Measurements from ENCODE around the gene PCNX2.

PCNX2 gene

DNA sequence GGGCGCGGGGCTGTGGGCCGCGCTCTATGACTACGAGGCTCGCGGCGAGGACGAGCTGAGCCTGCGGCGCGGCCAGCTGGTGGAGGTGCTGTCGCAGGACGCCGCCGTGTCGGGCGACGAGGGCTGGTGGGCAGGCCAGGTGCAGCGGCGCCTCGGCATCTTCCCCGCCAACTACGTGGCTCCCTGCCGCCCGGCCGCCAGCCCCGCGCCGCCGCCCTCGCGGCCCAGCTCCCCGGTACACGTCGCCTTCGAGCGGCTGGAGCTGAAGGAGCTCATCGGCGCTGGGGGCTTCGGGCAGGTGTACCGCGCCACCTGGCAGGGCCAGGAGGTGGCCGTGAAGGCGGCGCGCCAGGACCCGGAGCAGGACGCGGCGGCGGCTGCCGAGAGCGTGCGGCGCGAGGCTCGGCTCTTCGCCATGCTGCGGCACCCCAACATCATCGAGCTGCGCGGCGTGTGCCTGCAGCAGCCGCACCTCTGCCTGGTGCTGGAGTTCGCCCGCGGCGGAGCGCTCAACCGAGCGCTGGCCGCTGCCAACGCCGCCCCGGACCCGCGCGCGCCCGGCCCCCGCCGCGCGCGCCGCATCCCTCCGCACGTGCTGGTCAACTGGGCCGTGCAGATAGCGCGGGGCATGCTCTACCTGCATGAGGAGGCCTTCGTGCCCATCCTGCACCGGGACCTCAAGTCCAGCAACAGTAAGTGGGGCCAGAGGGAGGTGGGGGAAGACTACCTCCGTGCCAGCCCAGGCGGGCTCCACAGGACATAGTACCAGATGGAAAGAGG, 32.8 kb upstream of the PCNX2 start:
- H3K9me3 ChIP-seq (ENCODE audit: control insufficient read depth, low read length) = no peaks in the 10 kb centered on the region
- H3K27me3 ChIP-seq (ENCODE audit: control insufficient read depth, insufficient read depth, low read length) = no peaks in the 10 kb centered on the region
- peak overlapping the region; percentile 74 for H3K9ac ChIP-seq (ENCODE audit: low read length)

DNA sequence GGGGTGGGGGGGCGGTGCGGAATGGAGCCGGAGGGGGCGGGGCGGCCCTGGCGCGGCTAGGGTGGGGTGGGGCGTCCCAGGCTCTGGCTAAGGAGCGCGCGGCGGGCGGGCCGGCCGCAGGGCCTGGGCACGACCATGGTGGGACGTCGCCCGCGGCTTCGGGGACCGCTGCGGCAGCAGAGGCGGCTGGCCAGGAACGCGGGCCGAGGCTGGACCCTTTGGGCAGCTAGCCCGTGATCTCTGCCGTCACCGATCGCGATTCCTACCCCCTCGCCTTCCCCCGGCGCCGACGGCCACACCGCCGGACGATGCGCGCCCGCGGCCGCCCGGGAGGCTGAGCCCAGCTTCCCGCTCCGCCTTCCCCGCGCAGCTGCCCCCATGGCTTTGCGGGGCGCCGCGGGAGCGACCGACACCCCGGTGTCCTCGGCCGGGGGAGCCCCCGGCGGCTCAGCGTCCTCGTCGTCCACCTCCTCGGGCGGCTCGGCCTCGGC, 32.2 kb upstream of the PCNX2 start, which contains the start of gene MAP3K21:
Gene MAP3K21, plus strand, starts transcription at position 74 of the 491 bp plus-strand sequence. Its CDS starts 305 bp downstream, at position 379.
- no peaks in the 10 kb centered on the region for H3K36me3 ChIP-seq (ENCODE audit: control insufficient read depth, insufficient read depth, low read length)
- peak within 1 kb of the TSS; percentile 74 for H3K9ac ChIP-seq (ENCODE audit: low read length)
- peak within 1 kb of the TSS; percentile 60 for H3K4me3 ChIP-seq (ENCODE audit: low read length)
- H3K27me3 ChIP-seq (ENCODE audit: control insufficient read depth, insufficient read depth, low read length) = no peaks in the 10 kb centered on the region
- peaks cover 4% of the 10 kb centered on the region for H3K4me1 ChIP-seq (ENCODE audit: control insufficient read depth, insufficient read depth, low read length)
- no peaks in the 10 kb centered on the region for H3K9me3 ChIP-seq (ENCODE audit: control insufficient read depth, low read length)

More for the DNA sequence above, 32.8 kb upstream of the PCNX2 start:
- H3K36me3 ChIP-seq (ENCODE audit: control insufficient read depth, insufficient read depth, low read length) = no peaks in the 10 kb centered on the region
- H3K4me1 ChIP-seq (ENCODE audit: control insufficient read depth, insufficient read depth, low read length) = peaks cover 4% of the 10 kb centered on the region
- peak overlapping the region; percentile 60 for H3K4me3 ChIP-seq (ENCODE audit: low read length)

DNA sequence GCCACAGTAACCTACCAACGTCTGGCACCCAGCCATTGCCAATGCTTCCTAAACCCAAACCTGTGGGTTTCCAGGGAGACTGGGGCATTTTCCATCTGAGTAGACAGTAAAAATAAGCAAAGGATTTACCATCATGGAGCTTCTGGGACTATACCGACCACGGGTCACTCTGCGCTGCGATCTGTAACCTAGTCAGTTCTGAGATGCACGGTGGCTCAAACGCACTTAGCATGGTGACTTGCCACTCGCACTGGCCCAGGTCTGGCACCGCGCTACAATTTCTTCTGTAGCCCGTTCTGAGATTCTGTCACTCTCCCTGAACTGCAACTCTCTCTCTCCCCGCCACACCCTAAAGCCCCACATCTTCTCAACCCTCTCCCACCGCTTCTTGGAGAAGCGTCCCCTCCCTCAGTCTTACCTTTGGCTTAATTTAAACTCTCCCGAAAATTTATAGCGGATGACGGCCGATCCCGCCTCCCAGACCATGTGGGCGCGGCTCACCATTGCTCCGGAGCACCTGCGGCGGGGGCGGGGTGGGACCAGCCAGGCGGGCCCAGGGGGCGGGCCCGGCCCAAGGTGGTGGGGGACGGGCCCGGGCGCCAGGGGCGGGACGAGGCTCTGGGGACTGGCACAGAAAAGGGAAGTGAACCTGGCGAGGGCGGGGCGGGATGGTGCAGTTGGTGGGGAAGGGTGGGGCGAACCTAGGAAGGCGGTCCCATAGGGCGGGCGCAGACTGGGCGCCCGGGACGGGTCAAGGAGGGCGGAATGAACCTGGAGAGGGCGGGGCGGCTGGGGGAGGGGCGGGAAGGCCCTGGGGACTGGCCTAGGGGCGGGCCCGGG, 31.5 kb upstream of the PCNX2 start:
- Histone ChIP-seq H3K9me3 (ENCODE audit: control insufficient read depth, low read length) (no peaks in the 10 kb centered on the region), H3K9ac (ENCODE audit: low read length) (no peak overlapping the region), H3K4me1 (ENCODE audit: control insufficient read depth, insufficient read depth, low read length) (peaks cover 4% of the 10 kb centered on the region), H3K36me3 (ENCODE audit: control insufficient read depth, insufficient read depth, low read length) (no peaks in the 10 kb centered on the region), H3K27me3 (ENCODE audit: control insufficient read depth, insufficient read depth, low read length) (no peaks in the 10 kb centered on the region), H3K4me3 (ENCODE audit: low read length) (peak overlapping the region; percentile 28)

DNA sequence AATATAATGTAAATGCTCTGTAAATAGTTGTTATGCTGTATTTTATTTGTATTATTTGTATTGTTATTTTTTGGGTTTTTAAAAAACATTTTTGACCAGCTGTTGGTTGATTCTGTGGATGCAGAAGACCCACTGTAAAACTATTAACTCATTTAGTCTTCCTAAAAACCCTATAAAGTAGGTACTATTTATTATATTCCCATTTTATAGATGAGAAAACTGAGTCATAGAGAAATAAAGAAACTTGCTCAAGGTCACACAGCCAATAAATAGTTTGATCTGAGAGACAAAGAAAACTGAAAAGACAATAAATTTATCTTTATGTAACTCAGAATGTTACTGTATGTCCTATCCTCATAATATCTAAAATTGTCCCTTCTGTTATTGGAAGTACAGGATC, 30.8 kb upstream of the PCNX2 start:
- peaks cover 4% of the 10 kb centered on the region for H3K4me1 ChIP-seq (ENCODE audit: control insufficient read depth, insufficient read depth, low read length)
- H3K27me3 ChIP-seq (ENCODE audit: control insufficient read depth, insufficient read depth, low read length) = no peaks in the 10 kb centered on the region
- no peaks in the 10 kb centered on the region for H3K9me3 ChIP-seq (ENCODE audit: control insufficient read depth, low read length)
- H3K9ac ChIP-seq (ENCODE audit: low read length) = no peak overlapping the region
- no peak overlapping the region for H3K4me3 ChIP-seq (ENCODE audit: low read length)
- H3K36me3 ChIP-seq (ENCODE audit: control insufficient read depth, insufficient read depth, low read length) = no peaks in the 10 kb centered on the region

DNA sequence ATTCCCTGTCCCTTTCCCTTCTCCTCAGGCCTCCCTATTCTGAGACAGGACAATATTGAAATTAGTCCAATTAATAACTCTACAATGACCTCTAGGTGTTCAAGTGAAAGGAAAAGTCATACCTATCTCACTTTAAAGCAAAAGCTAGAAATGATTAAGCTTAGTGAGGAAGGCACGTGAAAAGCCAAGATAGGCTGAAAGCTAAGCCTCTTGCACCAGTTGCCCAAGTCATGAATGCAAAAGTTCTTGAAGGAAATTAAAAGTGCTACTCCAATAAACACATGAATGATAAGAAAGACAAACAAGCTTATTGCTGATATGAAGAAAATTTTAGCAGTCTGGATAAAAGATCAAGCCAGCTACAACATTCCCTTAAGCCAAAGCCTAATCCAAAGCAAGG, 28.2 kb upstream of the PCNX2 start:
- Histone ChIP-seq H3K9ac (ENCODE audit: low read length) (no peak overlapping the region), H3K9me3 (ENCODE audit: control insufficient read depth, low read length) (no peaks in the 10 kb centered on the region), H3K4me1 (ENCODE audit: control insufficient read depth, insufficient read depth, low read length) (peaks cover 4% of the 10 kb centered on the region), H3K36me3 (ENCODE audit: control insufficient read depth, insufficient read depth, low read length) (no peaks in the 10 kb centered on the region), H3K27me3 (ENCODE audit: control insufficient read depth, insufficient read depth, low read length) (no peaks in the 10 kb centered on the region), H3K4me3 (ENCODE audit: low read length) (no peak overlapping the region)

DNA sequence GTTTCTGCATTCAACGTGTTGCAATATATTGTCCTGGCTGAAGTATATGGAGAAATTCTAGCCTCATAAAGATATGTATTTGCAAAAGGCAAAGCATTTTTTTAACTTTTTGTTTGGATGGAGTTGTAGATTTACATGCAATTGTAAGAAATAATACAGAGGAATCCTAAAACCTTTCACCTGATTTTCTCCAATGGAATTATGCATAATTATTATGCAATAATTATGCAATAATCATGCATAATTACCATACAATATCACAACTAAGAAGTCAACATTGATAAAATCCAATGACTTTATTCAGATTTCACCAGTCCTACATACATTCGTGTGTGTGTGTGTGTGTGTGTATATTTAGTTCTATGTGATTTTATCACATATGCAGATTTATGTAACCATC, 24.5 kb upstream of the PCNX2 start:
- Histone ChIP-seq H3K4me3 (ENCODE audit: low read length) (no peak overlapping the region), H3K9me3 (ENCODE audit: control insufficient read depth, low read length) (no peaks in the 10 kb centered on the region), H3K27me3 (ENCODE audit: control insufficient read depth, insufficient read depth, low read length) (no peaks in the 10 kb centered on the region), H3K9ac (ENCODE audit: low read length) (no peak overlapping the region), H3K4me1 (ENCODE audit: control insufficient read depth, insufficient read depth, low read length) (peaks cover 10% of the 10 kb centered on the region), H3K36me3 (ENCODE audit: control insufficient read depth, insufficient read depth, low read length) (no peaks in the 10 kb centered on the region)

DNA sequence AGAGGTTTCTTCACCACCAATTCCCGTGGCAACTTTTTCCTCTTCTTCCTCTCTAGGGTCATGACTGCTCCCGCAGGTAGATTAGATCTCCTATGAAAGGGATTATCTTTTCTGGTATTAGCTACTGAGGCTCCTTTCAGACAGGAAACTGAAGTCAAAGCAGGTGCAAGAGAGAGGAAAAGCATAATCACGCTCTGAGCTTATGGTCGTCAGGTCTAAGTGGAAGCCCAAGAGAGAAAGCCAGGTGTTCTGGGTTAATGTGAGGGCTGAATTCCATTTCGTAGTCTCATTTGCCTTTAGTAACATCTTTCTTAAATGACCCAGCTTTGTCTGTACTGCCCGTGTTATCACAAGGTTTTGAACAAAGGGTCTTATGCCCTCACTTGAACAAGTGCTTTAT, 23.7 kb upstream of the PCNX2 start:
- Histone ChIP-seq H3K9ac (ENCODE audit: low read length) (no peak overlapping the region), H3K4me1 (ENCODE audit: control insufficient read depth, insufficient read depth, low read length) (peaks cover 10% of the 10 kb centered on the region), H3K27me3 (ENCODE audit: control insufficient read depth, insufficient read depth, low read length) (no peaks in the 10 kb centered on the region), H3K9me3 (ENCODE audit: control insufficient read depth, low read length) (no peaks in the 10 kb centered on the region), H3K36me3 (ENCODE audit: control insufficient read depth, insufficient read depth, low read length) (no peaks in the 10 kb centered on the region), H3K4me3 (ENCODE audit: low read length) (no peak overlapping the region)

DNA sequence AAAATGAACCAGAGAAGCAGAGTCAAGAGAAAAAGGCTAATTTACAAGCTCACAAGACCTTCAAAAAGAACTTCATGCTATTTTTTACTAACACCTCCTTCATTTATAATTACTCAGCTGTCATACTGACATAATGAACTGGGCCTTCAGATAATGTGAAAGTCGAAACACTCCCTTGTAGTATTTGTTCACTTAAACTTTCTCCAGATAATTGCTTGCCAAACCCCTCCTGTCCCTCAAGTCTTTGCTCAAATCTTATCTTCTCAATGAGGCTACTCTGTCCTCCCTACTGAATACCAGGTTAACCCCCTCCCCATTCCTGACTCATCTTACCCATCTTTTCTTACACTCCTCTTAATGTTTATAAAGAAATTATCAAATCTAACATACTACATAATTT, 20.9 kb upstream of the PCNX2 start:
- no peak overlapping the region for H3K4me3 ChIP-seq (ENCODE audit: low read length)
- H3K4me1 ChIP-seq (ENCODE audit: control insufficient read depth, insufficient read depth, low read length) = peaks cover 10% of the 10 kb centered on the region
- H3K9me3 ChIP-seq (ENCODE audit: control insufficient read depth, low read length) = no peaks in the 10 kb centered on the region
- H3K9ac ChIP-seq (ENCODE audit: low read length) = no peak overlapping the region
- no peaks in the 10 kb centered on the region for H3K27me3 ChIP-seq (ENCODE audit: control insufficient read depth, insufficient read depth, low read length)
- no peaks in the 10 kb centered on the region for H3K36me3 ChIP-seq (ENCODE audit: control insufficient read depth, insufficient read depth, low read length)

DNA sequence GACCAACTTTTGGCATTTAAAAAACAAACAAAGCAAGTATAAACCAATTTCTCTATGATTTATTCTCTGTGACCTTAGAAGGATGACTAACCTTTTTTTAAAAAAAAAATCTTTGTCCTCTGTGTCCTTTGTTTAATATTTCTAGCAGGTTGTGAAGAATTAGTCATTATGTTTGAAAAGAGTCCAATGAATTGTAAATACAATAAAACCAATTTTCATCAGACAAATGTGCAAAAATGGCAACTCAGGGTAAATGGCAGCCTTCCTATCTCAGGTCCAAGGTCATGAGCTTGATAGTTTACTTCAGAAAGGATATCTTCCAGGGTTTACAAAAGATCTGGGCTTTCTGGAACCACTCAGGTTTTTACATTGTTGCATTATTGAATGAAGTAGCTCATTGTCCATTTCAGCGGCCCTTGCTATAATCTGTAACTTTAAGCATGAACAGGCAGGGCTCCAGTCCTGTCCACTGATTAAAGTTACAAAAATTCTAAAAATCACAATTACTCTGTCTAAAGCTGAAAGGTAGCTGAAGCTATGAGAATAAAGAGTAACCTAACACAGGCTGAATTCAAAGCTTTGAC, 20.3 kb upstream of the PCNX2 start:
- no peak overlapping the region for H3K4me3 ChIP-seq (ENCODE audit: low read length)
- H3K36me3 ChIP-seq (ENCODE audit: control insufficient read depth, insufficient read depth, low read length) = no peaks in the 10 kb centered on the region
- peaks cover 10% of the 10 kb centered on the region for H3K4me1 ChIP-seq (ENCODE audit: control insufficient read depth, insufficient read depth, low read length)
- no peaks in the 10 kb centered on the region for H3K27me3 ChIP-seq (ENCODE audit: control insufficient read depth, insufficient read depth, low read length)
- no peaks in the 10 kb centered on the region for H3K9me3 ChIP-seq (ENCODE audit: control insufficient read depth, low read length)
- H3K9ac ChIP-seq (ENCODE audit: low read length) = no peak overlapping the region

DNA sequence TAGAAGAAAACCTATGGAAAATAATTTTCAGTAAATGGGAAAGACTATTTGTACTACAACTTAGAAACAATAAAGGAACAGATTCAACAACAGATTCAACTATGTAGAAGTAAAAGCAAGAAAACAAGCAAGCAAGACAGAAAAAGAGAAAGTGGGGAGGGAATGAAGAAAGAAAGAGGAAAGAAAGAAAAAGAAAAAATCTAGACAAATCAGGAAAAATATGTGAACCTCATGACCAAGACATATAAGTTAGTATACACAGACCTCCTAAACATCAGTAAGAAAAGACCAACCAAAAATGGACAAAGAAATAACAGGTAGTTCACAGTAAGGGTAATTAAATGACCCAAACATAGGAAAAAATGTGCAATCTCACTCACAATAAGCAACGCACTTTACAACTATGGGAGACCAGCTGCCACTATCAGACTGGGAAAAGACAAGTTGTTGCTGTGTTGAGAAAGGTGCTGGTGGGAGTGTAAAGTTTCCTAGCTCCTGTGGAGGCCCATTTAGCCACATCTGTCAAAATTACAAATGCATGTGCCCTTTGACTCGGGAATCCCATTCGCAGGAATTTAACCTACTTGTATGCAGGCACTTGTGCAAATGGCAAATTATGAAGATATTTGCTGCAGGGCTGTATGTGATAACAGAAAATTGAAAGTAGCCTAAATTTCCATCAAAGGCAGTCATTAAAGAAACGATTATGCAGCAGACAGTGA, 18.1 kb upstream of the PCNX2 start:
- H3K4me3 ChIP-seq (ENCODE audit: low read length) = no peak overlapping the region
- H3K9ac ChIP-seq (ENCODE audit: low read length) = no peak overlapping the region
- peaks cover 10% of the 10 kb centered on the region for H3K4me1 ChIP-seq (ENCODE audit: control insufficient read depth, insufficient read depth, low read length)
- H3K27me3 ChIP-seq (ENCODE audit: control insufficient read depth, insufficient read depth, low read length) = no peaks in the 10 kb centered on the region
- no peaks in the 10 kb centered on the region for H3K36me3 ChIP-seq (ENCODE audit: control insufficient read depth, insufficient read depth, low read length)
- no peaks in the 10 kb centered on the region for H3K9me3 ChIP-seq (ENCODE audit: control insufficient read depth, low read length)

DNA sequence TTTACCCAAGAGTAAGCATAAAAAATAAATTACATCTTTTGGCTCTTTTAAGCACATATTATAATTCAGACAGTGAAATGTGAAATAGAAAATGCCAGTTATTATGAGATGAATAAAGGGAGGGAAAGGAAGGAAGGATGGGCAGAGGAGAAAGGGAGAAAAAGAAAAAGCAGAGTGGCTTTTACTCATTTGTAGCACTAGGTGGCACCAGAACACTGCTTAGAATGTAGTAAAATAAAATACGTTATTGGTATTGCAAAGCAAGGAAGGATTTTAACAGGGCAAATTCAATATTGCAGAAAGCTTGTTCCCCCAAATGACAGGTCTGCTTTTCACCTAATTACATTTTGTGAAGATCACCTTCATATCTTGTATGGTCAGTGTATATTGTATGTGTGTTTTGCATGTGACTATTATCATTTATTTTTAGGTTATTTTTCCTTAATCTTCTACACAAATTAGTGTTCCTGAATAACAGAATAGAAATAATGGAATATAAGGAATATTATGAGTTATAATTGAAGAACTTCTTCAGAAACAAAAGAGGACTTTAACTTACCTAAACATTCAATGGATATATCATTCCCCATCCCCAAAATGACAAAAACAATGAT, 9.1 kb upstream of the PCNX2 start:
- no peaks in the 10 kb centered on the region for H3K27me3 ChIP-seq (ENCODE audit: control insufficient read depth, insufficient read depth, low read length)
- H3K36me3 ChIP-seq (ENCODE audit: control insufficient read depth, insufficient read depth, low read length) = no peaks in the 10 kb centered on the region
- no peaks in the 10 kb centered on the region for H3K4me1 ChIP-seq (ENCODE audit: control insufficient read depth, insufficient read depth, low read length)
- H3K9me3 ChIP-seq (ENCODE audit: control insufficient read depth, low read length) = no peaks in the 10 kb centered on the region
- no peak overlapping the region for H3K4me3 ChIP-seq (ENCODE audit: low read length)
- no peak overlapping the region for H3K9ac ChIP-seq (ENCODE audit: low read length)

All from mucosa of stomach (tissue), 1 donor.